Skeletal muscle tissue (tissue), 4 donors: ENCODE data around the gene RBP3. TPM values are rescaled to one million over a fixed set of nuclear protein-coding genes. Genes with fewer than 3 reads are reported as not detected.

Source experiments
- H3K27ac ChIP-seq: one replicate; pipeline ENCODE4 v1.7.0; 2013; ENCODE audit warnings: mild to moderate bottlenecking, low read depth, low read length, inconsistent platforms
- H3K27me3 ChIP-seq, 3 donors: one replicate each; pipeline ENCODE4 v1.7.0; 2013; ENCODE audit warnings: low read length in 3 of 3; ENCODE audit not compliant: control insufficient read depth in 3 of 3, insufficient read depth in 3 of 3
- H3K36me3 ChIP-seq, 3 donors: one replicate each; pipeline ENCODE4 v1.7.0; 2013; ENCODE audit warnings: low read length in 3 of 3; ENCODE audit not compliant: control insufficient read depth in 3 of 3, insufficient read depth in 3 of 3
- H3K4me1 ChIP-seq, 3 donors: one replicate each; pipeline ENCODE4 v1.7.0; 2013; ENCODE audit warnings: low read length in 3 of 3, mild to moderate bottlenecking in 3 of 3; ENCODE audit not compliant: control insufficient read depth in 3 of 3, insufficient read depth in 3 of 3
- H3K4me3 ChIP-seq, 3 donors: one replicate each; pipeline ENCODE4 v1.7.0; 2013; ENCODE audit warnings: low read length in 3 of 3
- H3K9ac ChIP-seq, 3 donors: one replicate each; pipeline ENCODE4 v1.7.0; 2013; ENCODE audit warnings: low read length in 3 of 3, mild to moderate bottlenecking in 3 of 3, moderate library complexity in 2 of 3, low read depth in 1 of 3
- H3K9me3 ChIP-seq, 3 donors: one replicate each; pipeline ENCODE4 v1.7.0; 2013; ENCODE audit warnings: low read length in 3 of 3; ENCODE audit not compliant: control insufficient read depth in 3 of 3
- total RNA-seq: library from RNA; depleted of rRNA; stranded (reverse); fragments of >200 nt; gene quantifications from one replicate; pipeline ENCODE4 v1.2.3, GENCODE V29; 2014
- donor health status: Osteomylitis.

RBP3 gene
- total RNA-seq, 1 donor from 2014 or later, result not detected

DNA sequence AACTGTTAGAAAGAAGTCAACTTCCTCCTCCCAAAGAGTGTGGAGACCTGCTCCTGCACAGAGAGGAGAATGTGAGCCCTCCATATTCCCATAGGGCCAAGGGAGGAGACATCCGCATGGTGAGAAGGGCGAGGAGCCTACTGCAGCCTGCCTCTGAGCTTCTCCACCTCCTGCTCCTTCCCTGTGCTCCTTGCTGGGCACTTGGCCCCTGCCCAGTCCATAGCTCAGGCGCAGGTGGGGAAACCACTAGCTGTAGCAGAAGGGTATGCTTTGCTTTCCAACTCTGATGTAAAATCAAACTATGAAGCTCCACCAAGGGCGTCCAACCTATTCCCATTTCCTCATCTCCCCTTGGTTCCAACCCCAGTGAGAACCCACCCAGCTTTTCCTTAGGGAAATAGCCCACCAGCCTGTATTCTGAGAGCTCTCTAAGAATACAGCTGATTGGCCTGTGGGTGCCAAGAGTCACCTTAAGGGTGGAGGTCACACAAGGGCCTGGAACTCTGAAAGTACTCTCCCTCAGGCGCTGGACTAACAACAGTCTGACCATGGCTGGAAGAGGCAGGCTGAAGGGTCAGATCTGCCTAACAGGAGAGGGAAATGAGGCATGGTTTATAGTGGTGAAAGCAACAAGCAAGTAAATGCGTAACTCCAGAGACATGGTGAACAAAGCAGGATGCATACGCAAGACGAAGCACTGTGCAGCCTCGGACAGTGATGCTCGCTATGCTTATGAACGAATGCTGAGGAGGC lies 22.0 kb downstream of the RBP3 start:
- Histone ChIP-seq H3K4me1 (peaks cover 4 to 11% (median 8%) of the 10 kb centered on the region in 3 donors), H3K9ac (no peak overlapping the region), H3K36me3 (no peaks in the 10 kb centered on the region), H3K27ac (no peak overlapping the region), H3K27me3 (no peaks in the 10 kb centered on the region), H3K4me3 (no peak overlapping the region), H3K9me3 (no peaks in the 10 kb centered on the region)

DNA sequence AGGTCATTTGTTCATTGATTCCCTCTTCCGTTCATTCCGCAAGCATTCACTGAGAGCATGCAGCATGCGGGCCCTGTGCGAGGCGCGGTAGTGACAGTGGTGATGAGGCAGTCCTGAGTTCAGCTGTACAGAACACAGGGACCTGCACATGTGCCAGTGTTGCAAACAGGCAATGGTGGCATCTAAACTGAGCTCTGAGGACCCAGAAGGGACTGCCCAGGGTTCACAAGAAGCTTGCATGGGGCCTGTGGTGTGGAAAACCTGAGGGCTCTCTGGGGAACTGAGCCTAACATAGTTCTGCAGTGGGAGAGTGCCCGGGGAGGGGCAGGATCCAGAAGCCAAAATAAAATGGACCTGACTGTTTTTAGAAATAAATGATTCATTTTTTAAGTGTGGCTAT lies 22.7 kb downstream of the RBP3 start:
- Histone ChIP-seq H3K9ac (no peak overlapping the region), H3K27ac (no peak overlapping the region), H3K9me3 (no peaks in the 10 kb centered on the region), H3K27me3 (no peaks in the 10 kb centered on the region), H3K4me3 (no peak overlapping the region), H3K4me1 (peaks cover 4 to 11% (median 10%) of the 10 kb centered on the region in 3 donors), H3K36me3 (no peaks in the 10 kb centered on the region)

DNA sequence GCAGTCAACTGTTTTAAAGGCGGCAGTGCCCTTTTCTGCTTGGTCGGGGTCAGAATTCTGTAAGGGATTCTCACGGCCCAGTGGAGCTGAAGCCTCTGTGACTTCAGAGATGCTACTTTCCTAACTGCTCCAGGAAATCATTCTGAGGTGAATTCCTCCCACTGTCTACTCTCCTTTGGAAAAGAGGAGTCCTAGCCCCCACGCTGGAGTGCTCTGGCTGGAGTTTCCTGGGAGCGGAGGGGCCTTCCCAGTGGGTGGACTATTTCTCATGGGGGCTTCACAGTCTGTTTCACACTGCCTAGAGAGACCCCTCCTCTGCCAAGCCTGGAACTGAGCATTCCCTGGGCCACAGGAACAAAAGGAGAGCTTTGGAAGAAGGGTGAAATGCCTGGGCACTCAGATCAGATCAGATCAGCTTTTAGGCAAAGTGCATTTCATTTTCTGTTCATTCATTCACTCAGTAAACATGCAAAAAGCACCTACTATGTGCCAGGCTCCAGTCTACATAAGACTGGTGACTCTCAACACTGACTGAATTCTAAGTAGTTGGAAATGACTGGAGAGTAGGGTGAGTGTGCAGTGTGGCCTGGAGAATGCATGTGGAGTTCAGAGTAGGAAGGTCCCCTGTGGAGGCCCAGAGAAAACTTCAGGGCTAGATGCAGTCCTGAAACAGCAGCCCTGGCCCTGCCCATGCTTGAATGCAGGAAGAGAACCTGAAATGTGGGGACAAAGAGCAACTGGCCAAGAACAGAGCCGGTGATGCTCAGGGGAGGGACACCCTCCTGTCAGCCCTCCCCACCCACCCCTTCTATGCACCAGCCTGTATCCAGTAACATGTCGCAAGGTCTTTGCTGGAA lies 23.7 kb downstream of the RBP3 start:
- Histone ChIP-seq H3K27me3 (no peaks in the 10 kb centered on the region), H3K27ac (no peak overlapping the region), H3K9ac (no peak overlapping the region), H3K4me3 (no peak overlapping the region), H3K36me3 (no peaks in the 10 kb centered on the region), H3K9me3 (no peaks in the 10 kb centered on the region), H3K4me1 (peaks cover 4 to 12% (median 10%) of the 10 kb centered on the region in 3 donors)

DNA sequence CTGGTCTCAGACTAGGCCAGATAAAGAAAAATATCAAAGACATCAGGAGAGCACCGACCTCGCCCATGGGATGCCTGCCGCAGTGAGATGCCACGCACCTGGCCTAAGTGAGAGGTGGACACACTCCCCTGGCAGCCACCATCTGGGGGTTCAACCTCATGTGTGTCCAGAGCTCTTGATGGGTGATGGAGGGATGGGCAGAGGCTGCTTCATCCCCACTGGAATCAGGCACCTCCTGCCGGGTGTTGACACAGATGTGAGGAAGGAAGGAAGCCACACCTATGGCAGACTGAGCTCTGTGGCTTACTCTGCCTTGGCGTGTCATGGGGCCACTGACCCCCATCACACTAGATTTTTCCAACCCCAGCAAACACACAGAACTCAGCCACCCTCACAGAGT lies 24.6 kb downstream of the RBP3 start:
- peaks cover 8 to 19% (median 14%) of the 10 kb centered on the region in 3 donors for H3K4me1 ChIP-seq
- H3K27me3 ChIP-seq, result no peaks in the 10 kb centered on the region
- H3K36me3 ChIP-seq, result no peaks in the 10 kb centered on the region
- no peak overlapping the region for H3K27ac ChIP-seq
- no peak overlapping the region for H3K4me3 ChIP-seq
- no peaks in the 10 kb centered on the region for H3K9me3 ChIP-seq
- H3K9ac ChIP-seq, result no peak overlapping the region

DNA sequence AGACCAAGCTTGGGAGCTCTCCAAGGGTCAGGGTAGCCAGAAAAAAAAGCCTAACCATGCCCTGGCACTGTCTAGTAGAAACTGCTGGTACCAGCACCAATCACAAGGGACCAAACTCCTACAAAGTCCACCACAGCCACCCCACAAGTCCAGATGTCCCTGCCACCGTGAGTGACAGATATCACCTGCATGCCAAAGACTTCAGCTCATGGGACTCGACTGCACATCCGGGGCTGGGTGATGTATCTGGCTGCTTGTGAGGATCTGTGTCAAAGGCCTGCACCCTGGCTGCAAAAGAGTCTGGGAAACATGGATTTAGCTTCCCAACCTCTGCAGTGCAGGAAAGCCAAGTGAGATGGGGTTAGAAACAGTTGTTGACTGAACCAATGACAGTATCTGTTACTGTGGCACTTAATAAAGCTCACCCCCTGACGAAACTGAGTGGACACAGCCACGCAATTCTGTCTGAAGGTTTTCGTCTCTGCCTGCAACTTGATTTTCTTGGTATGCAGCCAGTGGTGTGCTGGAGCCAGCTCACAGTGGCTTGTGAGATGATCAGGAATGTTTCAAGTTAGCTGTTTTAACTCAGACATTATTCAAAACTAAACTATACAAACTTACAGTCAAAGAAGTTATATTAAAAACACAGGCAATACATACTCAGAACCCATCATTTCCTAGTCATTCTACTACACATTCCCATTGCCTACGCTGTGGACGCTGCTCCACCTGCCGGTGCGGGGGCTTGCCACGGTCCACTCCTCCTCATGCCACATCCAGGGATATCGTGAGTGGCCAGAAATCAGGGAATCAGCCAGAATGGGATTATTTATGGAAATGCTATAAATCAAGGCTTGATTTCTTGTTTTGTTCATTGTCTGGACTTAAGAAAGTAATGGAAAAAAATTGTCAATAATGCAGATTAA lies 26.7 kb downstream of the RBP3 start:
- H3K36me3 ChIP-seq, result no peaks in the 10 kb centered on the region
- H3K4me3 ChIP-seq, result no peak overlapping the region
- H3K4me1 ChIP-seq, result peaks cover 13 to 24% (median 18%) of the 10 kb centered on the region in 3 donors
- peaks cover 0 to 3% (median 3%) of the 10 kb centered on the region in 3 donors for H3K27me3 ChIP-seq
- H3K27ac ChIP-seq, result no peak overlapping the region
- peak overlapping the region in 1 of 3 donors; percentile 10 for H3K9ac ChIP-seq
- no peaks in the 10 kb centered on the region for H3K9me3 ChIP-seq

DNA sequence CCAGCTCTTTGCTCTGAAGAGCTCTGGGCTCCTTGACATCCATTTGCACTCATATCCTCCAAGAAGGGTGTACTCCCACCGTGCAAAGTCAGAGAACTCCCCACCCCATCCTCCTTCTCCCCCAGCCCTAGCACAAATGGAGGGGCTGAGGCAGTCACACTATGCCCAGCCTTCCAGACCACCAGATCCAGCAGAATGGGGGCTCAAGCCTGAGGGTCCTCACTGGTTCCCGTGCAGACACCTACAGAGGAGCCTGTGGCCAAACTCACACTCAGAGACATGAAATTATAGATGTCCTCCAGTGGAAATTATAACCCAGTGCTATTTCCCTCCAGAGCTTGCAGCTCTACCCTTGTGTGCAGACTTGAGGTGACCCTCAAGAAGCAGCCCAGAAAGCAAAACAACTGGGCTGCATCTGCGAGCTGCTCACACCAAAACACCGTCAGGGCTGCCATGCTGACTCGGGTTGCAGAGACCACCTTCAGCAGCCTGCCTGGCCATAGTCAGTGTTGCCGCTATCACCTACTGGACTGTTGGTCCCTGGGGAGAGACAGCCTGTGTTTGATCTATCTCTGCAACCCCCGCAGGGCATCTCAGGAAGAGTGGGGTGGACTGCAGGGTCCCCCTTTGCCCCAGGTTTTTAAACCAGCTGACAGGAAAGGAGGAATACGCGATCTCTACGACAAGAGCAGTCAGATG lies 28.5 kb downstream of the RBP3 start:
- H3K27me3 ChIP-seq, result peaks cover 0 to 3% (median 3%) of the 10 kb centered on the region in 3 donors
- H3K9ac ChIP-seq, result no peak overlapping the region
- H3K27ac ChIP-seq, result no peak overlapping the region
- no peak overlapping the region for H3K4me3 ChIP-seq
- H3K9me3 ChIP-seq, result no peaks in the 10 kb centered on the region
- no peaks in the 10 kb centered on the region for H3K36me3 ChIP-seq
- peaks cover 13 to 29% (median 18%) of the 10 kb centered on the region in 3 donors for H3K4me1 ChIP-seq

DNA sequence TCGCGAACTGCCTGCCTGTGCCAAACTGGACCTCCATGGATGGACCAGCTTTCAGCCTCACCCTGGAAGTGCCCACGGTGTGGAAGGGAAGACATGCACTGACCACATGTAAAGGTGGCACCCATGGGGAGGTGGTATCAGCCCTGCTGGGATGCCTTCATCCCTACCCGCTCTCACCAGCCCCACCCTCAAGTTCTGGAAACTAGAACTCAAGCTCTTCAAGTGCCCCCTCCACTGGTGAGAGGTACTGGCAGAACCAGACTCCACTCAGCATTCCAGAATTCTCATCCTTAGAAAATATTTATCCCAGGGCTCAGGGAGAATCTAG lies 30.0 kb downstream of the RBP3 start:
- no peak overlapping the region for H3K9ac ChIP-seq
- no peak overlapping the region for H3K4me3 ChIP-seq
- peaks cover 13 to 34% (median 18%) of the 10 kb centered on the region in 3 donors for H3K4me1 ChIP-seq
- H3K9me3 ChIP-seq, result no peaks in the 10 kb centered on the region
- no peaks in the 10 kb centered on the region for H3K36me3 ChIP-seq
- H3K27ac ChIP-seq, result no peak overlapping the region
- peaks cover 0 to 3% (median 3%) of the 10 kb centered on the region in 3 donors for H3K27me3 ChIP-seq

DNA sequence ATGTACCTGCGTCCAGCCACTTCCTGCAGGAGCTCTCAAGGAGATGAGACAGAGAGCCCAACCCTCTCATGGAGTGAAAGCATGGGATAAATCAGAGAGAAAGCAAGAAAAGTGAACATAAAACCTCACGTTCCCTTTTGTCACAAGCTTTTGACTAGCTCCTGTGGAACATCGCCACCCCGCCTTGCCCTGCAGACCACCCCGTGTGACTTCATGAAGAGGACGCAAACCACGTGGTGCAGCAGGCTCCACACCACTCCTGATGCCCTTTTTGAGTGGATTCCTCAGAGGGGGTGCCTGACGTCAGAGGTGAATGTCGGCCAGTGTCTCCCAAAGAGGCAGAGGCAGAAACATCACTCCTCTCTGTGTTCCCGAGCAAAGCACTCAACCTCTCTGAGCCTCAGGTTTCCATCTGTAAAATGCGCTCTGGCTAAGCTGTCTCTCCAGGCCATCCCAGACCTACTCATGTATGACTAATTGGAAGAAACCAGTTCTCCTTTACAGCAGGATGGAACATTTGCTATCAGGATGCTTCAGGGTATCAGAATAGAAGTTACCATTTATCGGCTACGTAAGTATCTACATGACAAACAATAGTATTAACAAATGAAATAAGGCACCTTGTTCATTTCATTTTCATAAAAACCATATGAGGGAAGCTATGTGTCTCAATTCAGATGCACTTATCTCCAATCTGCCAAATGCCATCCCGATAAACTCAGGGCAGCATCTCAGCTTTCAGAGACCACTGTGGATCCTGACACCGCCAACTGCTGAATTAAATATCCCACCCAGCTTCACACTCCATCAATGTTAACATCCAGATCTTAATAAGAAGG lies 30.7 kb downstream of the RBP3 start:
- Histone ChIP-seq H3K4me3 (no peak overlapping the region), H3K9me3 (no peaks in the 10 kb centered on the region), H3K27ac (no peak overlapping the region), H3K27me3 (peaks cover 0 to 3% (median 3%) of the 10 kb centered on the region in 3 donors), H3K36me3 (no peaks in the 10 kb centered on the region), H3K4me1 (peaks cover 14 to 36% (median 22%) of the 10 kb centered on the region in 3 donors), H3K9ac (no peak overlapping the region)

DNA sequence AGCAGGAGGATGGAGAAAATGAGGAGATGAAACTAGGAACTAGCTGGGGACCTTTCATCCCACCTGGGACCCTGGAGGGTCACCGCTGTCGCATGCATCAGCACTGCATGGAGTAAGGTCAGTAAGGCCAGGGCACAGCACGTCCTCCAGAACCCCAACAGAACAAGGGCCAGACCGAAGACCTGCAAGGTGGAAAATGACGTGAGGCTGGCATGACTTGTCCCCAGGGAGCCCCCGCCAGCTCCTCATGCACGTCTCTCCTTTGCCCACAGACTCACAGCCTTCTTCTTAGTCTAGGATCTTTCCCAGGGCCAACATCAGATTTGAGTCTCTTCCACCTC lies 31.3 kb downstream of the RBP3 start:
- H3K9ac ChIP-seq, result no peak overlapping the region
- no peaks in the 10 kb centered on the region for H3K36me3 ChIP-seq
- peaks cover 0 to 3% (median 3%) of the 10 kb centered on the region in 3 donors for H3K27me3 ChIP-seq
- no peak overlapping the region for H3K4me3 ChIP-seq
- no peak overlapping the region for H3K27ac ChIP-seq
- H3K4me1 ChIP-seq, result peaks cover 20 to 35% (median 23%) of the 10 kb centered on the region in 3 donors
- H3K9me3 ChIP-seq, result no peaks in the 10 kb centered on the region
